ENCODE measurements around the gene MEAF6. TPM values are rescaled to one million over a fixed set of nuclear protein-coding genes. Genes with fewer than 3 reads are reported as not detected.

The MEAF6 gene
- total RNA-seq, 2 donors from 2014 or later: 50.4 to 51.7 TPM

GRCh38 chr1:37478451-37478881 lies 36.1 kb downstream of the MEAF6 start:
- no peak overlapping the region for H3K27ac Mint-ChIP-seq
- no peak for TF ChIP-seq CTCF (conservative IDR thresholded peaks at IDR 0.05)
- no peak overlapping the region for H3K4me3 Mint-ChIP-seq
- H3K4me1 Mint-ChIP-seq: peaks cover 24% of the 10 kb centered on the region
- peaks cover 6% of the 10 kb centered on the region for H3K27me3 Mint-ChIP-seq (ENCODE audit: insufficient read depth)
- Histone ChIP-seq H3K36me3 (ENCODE audit: control insufficient read depth, insufficient read depth, low read length) (peaks cover 25% of the 10 kb centered on the region), H3K9me3 (ENCODE audit: control insufficient read depth, low read length) (no peaks in the 10 kb centered on the region), H3K27me3 (ENCODE audit: control insufficient read depth, insufficient read depth, low read length, poor library complexity, severe bottlenecking) (peaks cover 6% of the 10 kb centered on the region), H3K9ac (ENCODE audit: extremely low read depth, low read length, poor library complexity, severe bottlenecking) (no peak overlapping the region), H3K27ac (ENCODE audit: low read depth, low read length) (no peak overlapping the region), H3K4me3 (ENCODE audit: low read length) (no peak overlapping the region), H3K4me1 (ENCODE audit: control insufficient read depth, insufficient read depth, low read length) (peaks cover 16% of the 10 kb centered on the region)
- no peak for DNase-seq
- H3K36me3 Mint-ChIP-seq (ENCODE audit: low read depth): peaks cover 22% of the 10 kb centered on the region
- WGBS, 2 experiments (ENCODE audit: insufficient coverage in 1 of 2, insufficient read length in 1 of 2): 92 to 96% methylated on average over 8 of the region's 8 CpGs
- H3K9me3 Mint-ChIP-seq: no peaks in the 10 kb centered on the region

GRCh38 chr1:37477946-37478345 lies 36.6 kb downstream of the MEAF6 start:
- peaks cover 22% of the 10 kb centered on the region for H3K36me3 Mint-ChIP-seq (ENCODE audit: low read depth)
- H3K9me3 Mint-ChIP-seq: no peaks in the 10 kb centered on the region
- no peak for TF ChIP-seq CTCF (conservative IDR thresholded peaks at IDR 0.05)
- no peak overlapping the region for H3K27ac ChIP-seq (ENCODE audit: low read depth, low read length)
- peaks cover 25% of the 10 kb centered on the region for H3K36me3 ChIP-seq (ENCODE audit: control insufficient read depth, insufficient read depth, low read length)
- peaks cover 16% of the 10 kb centered on the region for H3K4me1 ChIP-seq (ENCODE audit: control insufficient read depth, insufficient read depth, low read length)
- peak; percentile 51 for DNase-seq
- no peak overlapping the region for H3K4me3 Mint-ChIP-seq
- H3K9me3 ChIP-seq (ENCODE audit: control insufficient read depth, low read length): no peaks in the 10 kb centered on the region
- peaks cover 11% of the 10 kb centered on the region for H3K27me3 Mint-ChIP-seq (ENCODE audit: insufficient read depth)
- H3K27ac Mint-ChIP-seq: peak overlapping the region; percentile 39
- peaks cover 26% of the 10 kb centered on the region for H3K4me1 Mint-ChIP-seq
- H3K4me3 ChIP-seq (ENCODE audit: low read length): peak overlapping the region; percentile 87
- no peak overlapping the region for H3K9ac ChIP-seq (ENCODE audit: extremely low read depth, low read length, poor library complexity, severe bottlenecking)
- peaks cover 11% of the 10 kb centered on the region for H3K27me3 ChIP-seq (ENCODE audit: control insufficient read depth, insufficient read depth, low read length, poor library complexity, severe bottlenecking)
- whole genome bisulfite sequencing, 2 experiments (ENCODE audit: insufficient coverage in 1 of 2, insufficient read length in 1 of 2): 93% methylated on average over 5 of the region's 5 CpGs; no CpG with 5 or more reads in 1 of the 2 experiments

- H3K27ac Mint-ChIP-seq: peak overlapping the region; percentile 72
- H3K4me1 ChIP-seq (ENCODE audit: control insufficient read depth, insufficient read depth, low read length): peaks cover 16% of the 10 kb centered on the region
- H3K36me3 ChIP-seq (ENCODE audit: control insufficient read depth, insufficient read depth, low read length): peaks cover 20% of the 10 kb centered on the region
- H3K27me3 ChIP-seq (ENCODE audit: control insufficient read depth, insufficient read depth, low read length, poor library complexity, severe bottlenecking): peaks cover 17% of the 10 kb centered on the region
- DNase-seq: peak; percentile 77
- peaks cover 26% of the 10 kb centered on the region for H3K4me1 Mint-ChIP-seq
- no peaks in the 10 kb centered on the region for H3K9me3 Mint-ChIP-seq
- 52 to 54% methylated on average over 4 to 10 of the region's 10 CpGs for WGBS, 2 experiments (ENCODE audit: insufficient coverage in 1 of 2, insufficient read length in 1 of 2)
- TF ChIP-seq CTCF (conservative IDR thresholded peaks at IDR 0.05): no peak
- H3K9me3 ChIP-seq (ENCODE audit: control insufficient read depth, low read length): no peaks in the 10 kb centered on the region
- peak overlapping the region; percentile 36 for H3K4me3 Mint-ChIP-seq
- peaks cover 17% of the 10 kb centered on the region for H3K27me3 Mint-ChIP-seq (ENCODE audit: insufficient read depth)
- peak overlapping the region; percentile 87 for H3K4me3 ChIP-seq (ENCODE audit: low read length)
- no peak overlapping the region for H3K27ac ChIP-seq (ENCODE audit: low read depth, low read length)
- H3K36me3 Mint-ChIP-seq (ENCODE audit: low read depth): peaks cover 19% of the 10 kb centered on the region
- no peak overlapping the region for H3K9ac ChIP-seq (ENCODE audit: extremely low read depth, low read length, poor library complexity, severe bottlenecking)
Measured at GRCh38 chr1:37477198-37477931, 37.2 kb downstream of the MEAF6 start.

All from endodermal cell (in vitro differentiated cells).